ENCODE results near the gene ASIC2. TPM values are rescaled to one million over a fixed set of nuclear protein-coding genes. Genes with fewer than 3 reads are reported as not detected.

The ASIC2 gene
- total RNA-seq, 1 donor, result not detected

- H3K4me1 ChIP-seq (ENCODE audit: insufficient read depth, low read length), result no peaks in the 10 kb centered on the region
- H3K36me3 ChIP-seq (ENCODE audit: insufficient read depth, low read length), result no peaks in the 10 kb centered on the region
- H3K27me3 ChIP-seq (ENCODE audit: insufficient read depth, low read length), result no peaks in the 10 kb centered on the region
- H3K79me2 ChIP-seq (ENCODE audit: insufficient read depth, low read length), result no peaks in the 10 kb centered on the region
- no peaks in the 10 kb centered on the region for H4K20me1 ChIP-seq (ENCODE audit: insufficient read depth, low read length)
- no peak for DNase-seq (ENCODE audit: insufficient read length, low spot score, missing footprints)
- H2AFZ ChIP-seq (ENCODE audit: low read length), result no peak overlapping the region
- no peak overlapping the region for H3K27ac ChIP-seq (ENCODE audit: low read depth, low read length)
- H3K4me2 ChIP-seq (ENCODE audit: insufficient read depth, low read length), result no peak overlapping the region
- no peaks in the 10 kb centered on the region for H3K9me3 ChIP-seq (ENCODE audit: low read depth, low read length)
- TF ChIP-seq CTCF (IDR thresholded peaks at IDR 0.05; ENCODE audit: extremely low read depth, low read depth, low read length), result no peak
- H3K4me3 ChIP-seq (ENCODE audit: insufficient read depth, low read length), result no peak overlapping the region
Observed at GRCh38 chr17:33086041-33086440, 207.1 kb downstream of the ASIC2 start.

GRCh38 chr17:33085256-33085655 is 207.8 kb downstream of the ASIC2 start:
- Histone ChIP-seq H3K79me2 (ENCODE audit: insufficient read depth, low read length) (no peaks in the 10 kb centered on the region), H3K9me3 (ENCODE audit: low read depth, low read length) (no peaks in the 10 kb centered on the region), H3K4me3 (ENCODE audit: insufficient read depth, low read length) (no peak overlapping the region), H4K20me1 (ENCODE audit: insufficient read depth, low read length) (no peaks in the 10 kb centered on the region), H3K4me1 (ENCODE audit: insufficient read depth, low read length) (no peaks in the 10 kb centered on the region), H3K27me3 (ENCODE audit: insufficient read depth, low read length) (no peaks in the 10 kb centered on the region), H3K27ac (ENCODE audit: low read depth, low read length) (no peak overlapping the region), H3K4me2 (ENCODE audit: insufficient read depth, low read length) (no peak overlapping the region), H2AFZ (ENCODE audit: low read length) (no peak overlapping the region), H3K36me3 (ENCODE audit: insufficient read depth, low read length) (no peaks in the 10 kb centered on the region)
- DNase-seq (ENCODE audit: insufficient read length, low spot score, missing footprints), result no peak
- TF ChIP-seq CTCF (IDR thresholded peaks at IDR 0.05; ENCODE audit: extremely low read depth, low read depth, low read length), result no peak

- H4K20me1 ChIP-seq (ENCODE audit: insufficient read depth, low read length), result no peaks in the 10 kb centered on the region
- H2AFZ ChIP-seq (ENCODE audit: low read length), result no peak overlapping the region
- H3K4me1 ChIP-seq (ENCODE audit: insufficient read depth, low read length), result no peaks in the 10 kb centered on the region
- no peaks in the 10 kb centered on the region for H3K36me3 ChIP-seq (ENCODE audit: insufficient read depth, low read length)
- no peak overlapping the region for H3K27ac ChIP-seq (ENCODE audit: low read depth, low read length)
- no peaks in the 10 kb centered on the region for H3K79me2 ChIP-seq (ENCODE audit: insufficient read depth, low read length)
- H3K4me3 ChIP-seq (ENCODE audit: insufficient read depth, low read length), result no peak overlapping the region
- H3K4me2 ChIP-seq (ENCODE audit: insufficient read depth, low read length), result no peak overlapping the region
- no peaks in the 10 kb centered on the region for H3K27me3 ChIP-seq (ENCODE audit: insufficient read depth, low read length)
- no peaks in the 10 kb centered on the region for H3K9me3 ChIP-seq (ENCODE audit: low read depth, low read length)
- no peak for DNase-seq (ENCODE audit: insufficient read length, low spot score, missing footprints)
- no peak for TF ChIP-seq CTCF (IDR thresholded peaks at IDR 0.05; ENCODE audit: extremely low read depth, low read depth, low read length)
Observed at GRCh38 chr17:33084755-33085154, 208.3 kb downstream of the ASIC2 start.

GRCh38 chr17:33082529-33083173 is 210.4 kb downstream of the ASIC2 start:
- H3K4me1 ChIP-seq (ENCODE audit: insufficient read depth, low read length), result no peaks in the 10 kb centered on the region
- TF ChIP-seq CTCF (IDR thresholded peaks at IDR 0.05; ENCODE audit: extremely low read depth, low read depth, low read length), result no peak
- no peaks in the 10 kb centered on the region for H3K9me3 ChIP-seq (ENCODE audit: low read depth, low read length)

More at GRCh38 chr17:33082529-33083173, 210.4 kb downstream of the ASIC2 start:
- no peaks in the 10 kb centered on the region for H3K36me3 ChIP-seq (ENCODE audit: insufficient read depth, low read length)
- no peaks in the 10 kb centered on the region for H4K20me1 ChIP-seq (ENCODE audit: insufficient read depth, low read length)
- H2AFZ ChIP-seq (ENCODE audit: low read length), result no peak overlapping the region
- H3K4me2 ChIP-seq (ENCODE audit: insufficient read depth, low read length), result no peak overlapping the region
- no peaks in the 10 kb centered on the region for H3K79me2 ChIP-seq (ENCODE audit: insufficient read depth, low read length)
- H3K27me3 ChIP-seq (ENCODE audit: insufficient read depth, low read length), result no peaks in the 10 kb centered on the region
- H3K27ac ChIP-seq (ENCODE audit: low read depth, low read length), result no peak overlapping the region
- no peak for DNase-seq (ENCODE audit: insufficient read length, low spot score, missing footprints)
- H3K4me3 ChIP-seq (ENCODE audit: insufficient read depth, low read length), result no peak overlapping the region

All from osteoblast (primary cell).